ENCODE measurements around the gene SLC7A11.
"Not testable (repeated sequence)": the region's sequence is repeated elsewhere in the genome, so short reads cannot be mapped to it uniquely, and the experiment has no call there.

Gene SLC7A11

GRCh38 chr4:138216272-138216867 is 25.8 kb downstream of the SLC7A11 start:
- no peak overlapping the region for H3K4me3 ChIP-seq (ENCODE audit: low read depth, low read length)

- not testable (repeated sequence) for H3K4me3 ChIP-seq (ENCODE audit: low read depth, low read length)
Measured at GRCh38 chr4:138210576-138210975, 31.6 kb downstream of the SLC7A11 start.

- no peak overlapping the region for H3K4me3 ChIP-seq (ENCODE audit: low read depth, low read length)
Measured at GRCh38 chr4:138209094-138209493, 33.1 kb downstream of the SLC7A11 start.

- H3K4me3 ChIP-seq (ENCODE audit: low read depth, low read length): no peak overlapping the region
Measured at GRCh38 chr4:138205531-138206233, 36.5 kb downstream of the SLC7A11 start.

GRCh38 chr4:138204507-138204906 is 37.6 kb downstream of the SLC7A11 start:
- H3K4me3 ChIP-seq (ENCODE audit: low read depth, low read length): no peak overlapping the region

GRCh38 chr4:138202686-138203085 is 39.5 kb downstream of the SLC7A11 start:
- no peak overlapping the region for H3K4me3 ChIP-seq (ENCODE audit: low read depth, low read length)

GRCh38 chr4:138200236-138200590 is 41.9 kb downstream of the SLC7A11 start:
- no peak overlapping the region for H3K4me3 ChIP-seq (ENCODE audit: low read depth, low read length)

- no peak overlapping the region for H3K4me3 ChIP-seq (ENCODE audit: low read depth, low read length)
Measured at GRCh38 chr4:138199568-138200235, 42.4 kb downstream of the SLC7A11 start.

- no peak overlapping the region for H3K4me3 ChIP-seq (ENCODE audit: low read depth, low read length)
Measured at GRCh38 chr4:138196153-138196552, 46.0 kb downstream of the SLC7A11 start.

GRCh38 chr4:138193963-138194362 is 48.2 kb downstream of the SLC7A11 start:
- no peak overlapping the region for H3K4me3 ChIP-seq (ENCODE audit: low read depth, low read length)

GRCh38 chr4:138192113-138192512 is 50.0 kb downstream of the SLC7A11 start:
- H3K4me3 ChIP-seq (ENCODE audit: low read depth, low read length): no peak overlapping the region

GRCh38 chr4:138190452-138190858 is 51.7 kb downstream of the SLC7A11 start:
- H3K4me3 ChIP-seq (ENCODE audit: low read depth, low read length): no peak overlapping the region

GRCh38 chr4:138189206-138189605 is 52.9 kb downstream of the SLC7A11 start:
- no peak overlapping the region for H3K4me3 ChIP-seq (ENCODE audit: low read depth, low read length)

GRCh38 chr4:138188406-138189084 is 53.6 kb downstream of the SLC7A11 start:
- no peak overlapping the region for H3K4me3 ChIP-seq (ENCODE audit: low read depth, low read length)

GRCh38 chr4:138185859-138186645 is 56.1 kb downstream of the SLC7A11 start:
- no peak overlapping the region for H3K4me3 ChIP-seq (ENCODE audit: low read depth, low read length)

GRCh38 chr4:138184886-138185285 is 57.3 kb downstream of the SLC7A11 start:
- no peak overlapping the region for H3K4me3 ChIP-seq (ENCODE audit: low read depth, low read length)

GRCh38 chr4:138182838-138183426 is 59.2 kb downstream of the SLC7A11 start:
- H3K4me3 ChIP-seq (ENCODE audit: low read depth, low read length): no peak overlapping the region

- H3K4me3 ChIP-seq (ENCODE audit: low read depth, low read length): no peak overlapping the region
Measured at GRCh38 chr4:138181287-138181686, 60.9 kb downstream of the SLC7A11 start.

GRCh38 chr4:138178566-138178965 is 63.6 kb downstream of the SLC7A11 start:
- H3K4me3 ChIP-seq (ENCODE audit: low read depth, low read length): no peak overlapping the region

- no peak overlapping the region for H3K4me3 ChIP-seq (ENCODE audit: low read depth, low read length)
Measured at GRCh38 chr4:138177278-138177968, 64.7 kb downstream of the SLC7A11 start.
